HepG2 (cell line): ENCODE measurements around the gene APOL5. TPM values are rescaled to one million over a fixed set of nuclear protein-coding genes. Genes with fewer than 3 reads are reported as not detected.
A peak's percentile ranks its signal among the peaks of the same experiment; 100 is the strongest.

Source experiments
- ATAC-seq: fragments of 200-7000 bp; cut with Tn5 transposase; 3 replicates; pipeline ENCODE4 v1.9.1; 2020; ENCODE audit warnings: mild to moderate bottlenecking, moderate library complexity
- BruUV-seq: library from RNA; stranded (reverse); fragments of 400-500 nt; replicated peaks from 2 replicates; lab custom pipeline; 2021; lab: Mats Ljungman, UMichigan
- CTCF ChIA-PET: fragments of 300-600 bp; formaldehyde crosslinking; extraction: SDS; loops from one replicate; lab custom pipeline; 2021; ENCODE audit warnings: low total read pairs, inconsistent platforms, low intra/inter-chr PET ratio; lab: Yijun Ruan, JAX
- POLR2A ChIA-PET: fragments of 350-600 bp; sonication (Branson Sonifier 250); formaldehyde crosslinking; loops from one replicate; lab custom pipeline; 2020; ENCODE audit warnings: antibody characterized with exemption, inconsistent platforms; lab: Yijun Ruan, JAX
- DNase-seq: peaks from one replicate; pipeline ENCODE4 v3.0.0-alpha.2; 2015; ENCODE audit warnings: low spot score
- FAIRE-seq: peaks from 3 replicates; lab custom pipeline; 2011; peaks lifted over from hg19 to GRCh38; lab: Jason Lieb, UNC
- H2AFZ ChIP-seq: one replicate; pipeline ENCODE4 v1.6.1; 2011; ENCODE audit warnings: low read length, inconsistent platforms
- H3K27ac ChIP-seq: fragments of 300-600 bp; 3 replicates; pipeline ENCODE4 v1.8.0; 2011; ENCODE audit warnings: mixed run types, mild to moderate bottlenecking, mixed read lengths, low read length, inconsistent platforms; ENCODE audit not compliant: insufficient read depth; ENCODE audit errors: extremely low read length
- H3K27me3 ChIP-seq, 2 experiments: fragments of 200-600 bp in 1 of 2; 2 replicates in 1 of 2; 3 replicates in 1 of 2; pipeline versions ENCODE4 v1.6.0 to v1.8.0; 2011; ENCODE audit warnings: low read length in 2 of 2, mild to moderate bottlenecking in 2 of 2, moderate library complexity in 2 of 2, inconsistent platforms in 1 of 2; ENCODE audit not compliant: insufficient read depth in 2 of 2, control insufficient read depth in 1 of 2
- H3K36me3 ChIP-seq, 2 experiments: fragments of 200-600 bp in 1 of 2; replicated peaks in 1 of 2; 2 replicates in 1 of 2; 3 replicates in 1 of 2; pipeline versions ENCODE4 v1.5.1 to v1.8.0; 2011; ENCODE audit warnings: low read length in 2 of 2, inconsistent platforms in 1 of 2; ENCODE audit not compliant: insufficient read depth in 2 of 2, control insufficient read depth in 1 of 2
- H3K4me1 ChIP-seq: 2 replicates; pipeline ENCODE4 v1.5.1; 2012; ENCODE audit warnings: low read length, inconsistent platforms; ENCODE audit not compliant: insufficient read depth
- H3K4me2 ChIP-seq: 2 replicates; pipeline ENCODE4 v1.6.0; 2011; ENCODE audit warnings: low read depth, low read length, inconsistent platforms
- H3K4me3 ChIP-seq, 3 experiments: fragments of 200-600 bp in 1 of 3; sonication (generic), shearing (Covaris generic) in 1 of 3; replicated peaks in 1 of 3; 2 replicates each; pipeline ENCODE4 v1.5.1; 2011 to 2016; ENCODE audit warnings: low read length in 3 of 3, inconsistent platforms in 2 of 3, low read depth in 2 of 3, mild to moderate bottlenecking in 2 of 3, control low read depth in 1 of 3, mixed read lengths in 1 of 3; ENCODE audit not compliant: insufficient read depth in 1 of 3
- H3K79me2 ChIP-seq: one replicate; pipeline ENCODE4 v1.6.1; 2011; ENCODE audit warnings: low read length, inconsistent platforms; ENCODE audit not compliant: insufficient read depth
- H3K9ac ChIP-seq: 2 replicates; pipeline ENCODE4 v1.6.0; 2011; ENCODE audit warnings: mild to moderate bottlenecking, low read depth, low read length, inconsistent platforms; ENCODE audit not compliant: insufficient read depth
- H3K9me3 ChIP-seq: 2 replicates; pipeline ENCODE4 v1.5.1; 2012; ENCODE audit warnings: mild to moderate bottlenecking, low read length
- H4K20me1 ChIP-seq: 2 replicates; pipeline ENCODE4 v1.6.0; 2011; ENCODE audit warnings: inconsistent platforms, mild to moderate bottlenecking, low read length, moderate library complexity; ENCODE audit not compliant: insufficient read depth
- CTCF ChIP-seq: sonication (generic); formaldehyde crosslinking; IDR thresholded peaks from 2 replicates; pipeline ENCODE4 v1.5.0; 2020; ENCODE audit warnings: mild to moderate bottlenecking, missing genetic modification reagents, moderate library complexity
- FIP1L1 ChIP-seq: fragments of 200-400 bp; formaldehyde crosslinking; IDR thresholded peaks from 2 replicates; pipeline ENCODE4 v1.6.1; 2018; ENCODE audit warnings: low read depth, mild to moderate bottlenecking, low read length, moderate library complexity, borderline replicate concordance; ENCODE audit not compliant: insufficient read depth
- RAD21 ChIP-seq: fragments of 450-650 bp; formaldehyde crosslinking; IDR thresholded peaks from 2 replicates; pipeline ENCODE4 v1.5.0; 2020; ENCODE audit warnings: mild to moderate bottlenecking
- SMC3 ChIP-seq: IDR thresholded peaks from 2 replicates; pipeline ENCODE4 v1.6.1; 2011; ENCODE audit warnings: low read length, improper control_type of control experiment
- STAG1 ChIP-seq: sonication (generic); formaldehyde crosslinking; IDR thresholded peaks from 2 replicates; pipeline ENCODE4 v1.4.0; 2020; ENCODE audit warnings: missing genetic modification reagents
- WGBS: methylation state at CpG from one replicate; pipeline ENCODE4 v1.1.6; 2017; ENCODE audit warnings: low lambda C conversion rate; 5-methylcytosine and 5-hydroxymethylcytosine counted together
- in situ Hi-C: cut with HindIII; loops from 2 replicates; pipeline ENCODE4 v1.10.0; 2017; ENCODE audit warnings: low pct_unique_long_range_greater_than_20kb; ENCODE audit not compliant: extremely low pct_ligation_motif_present
- intact Hi-C: fragments of 100-400 bp; cut with micrococcal nuclease; formaldehyde crosslinking; loops from one replicate; pipeline ENCODE4 v1.10.0; 2022; ENCODE audit not compliant: unreplicated experiment
- polyA plus RNA-seq, 8 experiments: library from polyadenylated mRNA; depleted of rRNA in 3 of 8; stranded (reverse) in 7 of 8; unstranded in 1 of 8; fragments of >200 nt; fragmentation: Illumina TruSeq in 4 of 8; extraction: Trizol in 4 of 8; gene quantifications; 2 replicates each; pipeline versions ENCODE4 v1.2.1 to v1.2.3, GENCODE V29; 2011 to 2016; ENCODE audit warnings: low read depth in 4 of 8, missing spikeins in 1 of 8, mixed read lengths in 1 of 8; ENCODE audit not compliant: insufficient read depth in 1 of 8
- total RNA-seq, 5 experiments: library from RNA; depleted of rRNA; stranded (reverse); fragments of >200 nt; fragmentation: Illumina TruSeq; extraction: Trizol; gene quantifications; 2 replicates each; pipeline ENCODE4 v1.2.3, GENCODE V29; 2016; ENCODE audit warnings: low read depth in 1 of 5

APOL5 gene
- total and polyA plus RNA-seq, 2 of the 13 experiments (the other 11 are each of a cell fraction or from before 2014, with no cell fraction given), result not detected

DNA sequence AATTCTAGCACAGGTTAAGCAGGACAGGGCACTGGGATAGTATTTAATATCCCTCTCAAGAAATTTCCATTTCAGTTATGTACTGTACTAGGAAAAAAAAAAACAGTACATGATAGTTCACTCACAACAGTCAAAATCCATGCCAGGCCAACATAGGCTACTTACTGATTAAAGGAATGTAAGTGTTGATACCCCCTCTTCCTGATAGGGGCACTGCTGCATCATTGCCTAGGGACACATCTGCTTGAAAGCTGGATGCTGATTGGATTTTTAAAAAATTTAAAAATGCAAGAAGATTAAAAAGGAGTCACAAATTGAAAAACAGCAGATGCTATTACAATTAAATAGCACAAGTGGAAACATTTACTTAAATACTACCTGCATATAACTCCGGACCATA, 43.4 kb downstream of the APOL5 start:
- ATAC-seq (0 out of 3 replicates have a peak, but pooled peaks have one; percentile 36), DNase-seq (peak; percentile 20), FAIRE-seq (no peak)
- Histone ChIP-seq H3K79me2 (no peaks in the 10 kb centered on the region), H3K36me3 (peaks cover 7 to 17% of the 10 kb centered on the region in 2 experiments; a peak in 4 of 5 replicates), H3K4me1 (peaks cover 8% of the 10 kb centered on the region), H4K20me1 (no peaks in the 10 kb centered on the region), H2AFZ (no peak overlapping the region), H3K4me2 (no peak overlapping the region), H3K9ac (no peak overlapping the region), H3K27ac (no peak overlapping the region), H3K27me3 (no peaks in the 10 kb centered on the region; a peak in 1 of 5 replicates), H3K9me3 (no peaks in the 10 kb centered on the region), H3K4me3 (no peak overlapping the region)
- POLR2A ChIA-PET, result no interaction called here
- in situ Hi-C loops, result no loop called here
- TF ChIP-seq CTCF (CRISPR knock-in tag) (peak; percentile 36), SMC3 (0 out of 2 replicates have a peak, but pooled peaks have one; percentile 34), STAG1 (peak; percentile 65), RAD21 (0 out of 2 replicates have a peak, but pooled peaks have one; percentile 15), FIP1L1 (no peak)
- intact Hi-C loops, result loop anchor here (5.0 kb wide), 2 partner anchors 81 to 161 kb away; no protein-coding TSS in a partner anchor
- CTCF ChIA-PET, result interaction anchor here (0.9 to 2.1 kb wide), 3 partner anchors 78 to 161 kb away, joined by 3 to 11 read pairs (median 4); no protein-coding TSS in a partner anchor
- BruUV-seq, result no TSS peak
- 100% methylated on average over 1 of the region's 1 CpG for WGBS
